GM19467 (cell line): ENCODE data around the gene RNU5B-1.
A peak's percentile ranks its signal among the peaks of the same experiment; 100 is the strongest.
"Not testable (repeated sequence)": the region's sequence is repeated elsewhere in the genome, so short reads cannot be mapped to it uniquely, and the experiment has no call there.

Experiments
- ATAC-seq: cut with Tn5 transposase; IDR thresholded peaks from one replicate; pipeline ENCODE4 v1.9.1; 2021; ENCODE audit warnings: mild to moderate bottlenecking, moderate library complexity; ENCODE audit not compliant: unreplicated experiment

The RNU5B-1 gene

DNA sequence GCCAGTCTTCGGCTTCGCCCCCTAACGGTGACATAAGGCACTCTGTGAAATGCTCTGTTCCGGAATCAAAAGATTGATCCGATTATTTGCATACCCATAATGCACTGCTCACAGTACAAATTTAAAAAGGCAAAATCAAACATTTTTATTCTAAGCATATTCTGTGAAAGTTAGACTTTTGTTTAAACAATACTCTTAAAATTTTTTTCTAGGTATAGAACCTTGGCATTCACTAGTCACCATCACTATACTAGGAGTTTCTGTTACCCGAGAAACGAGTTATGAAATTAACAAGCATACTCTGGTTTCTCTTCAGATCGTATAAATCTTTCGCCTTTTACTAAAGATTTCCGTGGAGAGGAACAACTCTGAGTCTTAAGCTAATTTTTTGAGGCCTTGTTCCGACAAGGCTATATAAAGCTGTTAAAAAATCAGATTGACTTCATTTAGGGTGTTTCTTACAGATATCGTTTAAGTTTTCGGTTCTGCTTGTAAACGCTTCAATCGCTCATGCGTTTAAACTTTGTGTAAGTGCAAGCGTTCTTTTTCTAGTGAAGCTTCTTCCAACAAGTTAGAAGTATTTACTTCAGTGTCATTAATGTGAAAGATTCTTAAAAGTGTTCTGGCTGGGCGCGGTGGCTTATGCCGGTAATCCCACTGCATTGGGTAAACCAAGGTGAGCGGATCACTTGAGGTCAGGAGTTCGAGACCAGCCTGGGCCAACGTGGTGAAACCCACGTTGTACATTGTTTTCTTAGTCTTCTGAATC, at the start of gene RNU5B-1:
TSS of gene RNU5B-1 (plus strand) at position 297 of the 769 bp plus-strand sequence.
- ATAC-seq: peak; percentile 61

DNA sequence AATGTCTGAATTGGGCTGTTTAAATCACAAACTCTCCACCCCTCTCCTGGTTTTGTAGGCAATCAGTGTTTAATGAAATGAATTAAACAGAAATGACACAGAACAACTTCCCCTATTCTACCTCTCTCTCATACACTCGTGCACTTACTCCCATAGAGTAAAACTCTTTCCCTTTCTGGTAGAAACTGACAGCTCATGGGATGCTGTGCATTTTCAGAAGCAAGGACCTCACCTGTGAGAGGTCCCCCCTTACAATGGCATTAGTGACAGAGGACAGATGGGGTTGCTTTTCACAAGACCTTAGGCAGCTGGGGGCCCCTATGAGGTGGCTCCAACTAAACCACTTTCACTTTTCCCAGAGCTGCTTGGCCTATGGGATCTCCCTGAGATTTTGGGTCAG, 49.7 kb upstream of the RNU5B-1 start:
- no peak for ATAC-seq

DNA sequence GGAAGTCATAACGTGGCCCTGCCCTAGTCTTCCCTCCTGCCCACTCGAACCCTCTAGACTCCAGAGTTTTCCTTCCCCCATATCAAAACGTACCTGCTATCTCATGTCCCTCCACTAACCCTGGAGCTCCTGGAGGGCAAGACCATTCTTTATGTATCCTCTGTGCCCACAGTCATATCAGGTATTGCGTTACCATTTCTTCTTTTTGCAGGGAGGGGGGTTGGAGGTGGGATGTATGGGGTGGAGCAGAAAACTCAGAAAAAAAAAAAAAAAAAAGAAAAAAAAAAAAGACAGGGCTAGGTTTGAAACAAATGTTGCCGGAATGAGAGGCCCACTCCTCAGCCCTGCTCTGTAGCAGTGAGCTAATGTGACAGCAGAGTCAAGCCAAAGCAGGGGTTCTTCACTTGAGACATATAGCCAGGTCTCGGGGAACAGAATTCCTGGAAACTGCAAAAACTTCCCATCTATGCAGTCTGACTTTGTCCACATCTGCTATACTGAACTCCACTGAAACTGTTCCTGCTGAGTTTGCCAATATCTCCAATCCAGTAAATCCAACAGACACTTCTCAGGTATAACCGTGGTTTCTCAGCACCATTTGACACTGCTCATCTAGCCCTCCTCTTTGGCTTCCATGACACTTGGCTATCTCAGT, 48.9 kb upstream of the RNU5B-1 start:
- no peak for ATAC-seq

GRCh38 chr15:65258375-65259262, 45.9 kb upstream of the RNU5B-1 start:
- no peak for ATAC-seq

- ATAC-seq: no peak
These were observed 45.1 kb upstream of the RNU5B-1 start for GRCh38 chr15:65259367-65259797.

- no peak for ATAC-seq
These were observed 43.5 kb upstream of the RNU5B-1 start for GRCh38 chr15:65260968-65261367.

- no peak for ATAC-seq
These were observed 41.2 kb upstream of the RNU5B-1 start for GRCh38 chr15:65263313-65263712.

DNA sequence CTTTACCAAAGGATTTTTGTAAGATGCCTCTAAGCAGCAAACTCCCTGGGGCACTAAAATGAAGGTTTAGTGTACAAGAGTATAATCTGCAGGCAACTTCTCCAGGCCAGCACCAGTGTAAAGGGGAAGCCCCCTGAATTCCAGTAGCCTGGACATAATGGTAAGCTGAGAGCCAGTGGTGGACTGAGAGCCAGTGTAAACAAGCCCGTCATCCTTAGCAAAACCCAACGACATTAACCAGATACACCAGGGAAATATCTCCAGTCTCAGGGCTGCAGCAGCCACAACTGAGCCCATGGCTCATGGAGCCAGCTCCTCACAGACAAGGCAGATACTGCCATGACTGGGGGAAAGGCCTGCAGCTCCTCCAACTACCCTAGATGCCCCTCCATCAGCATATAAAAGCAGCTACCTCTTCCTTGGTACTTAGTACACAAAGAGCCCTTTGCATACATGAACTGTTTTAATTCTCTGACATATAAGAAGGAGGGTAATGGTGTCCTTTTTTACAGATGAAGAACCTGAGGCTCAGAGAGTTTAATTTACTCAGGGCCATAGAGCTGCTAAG, 39.5 kb upstream of the RNU5B-1 start:
- ATAC-seq: no peak

- ATAC-seq: no peak
These were observed 38.0 kb upstream of the RNU5B-1 start for GRCh38 chr15:65266469-65266868.

DNA sequence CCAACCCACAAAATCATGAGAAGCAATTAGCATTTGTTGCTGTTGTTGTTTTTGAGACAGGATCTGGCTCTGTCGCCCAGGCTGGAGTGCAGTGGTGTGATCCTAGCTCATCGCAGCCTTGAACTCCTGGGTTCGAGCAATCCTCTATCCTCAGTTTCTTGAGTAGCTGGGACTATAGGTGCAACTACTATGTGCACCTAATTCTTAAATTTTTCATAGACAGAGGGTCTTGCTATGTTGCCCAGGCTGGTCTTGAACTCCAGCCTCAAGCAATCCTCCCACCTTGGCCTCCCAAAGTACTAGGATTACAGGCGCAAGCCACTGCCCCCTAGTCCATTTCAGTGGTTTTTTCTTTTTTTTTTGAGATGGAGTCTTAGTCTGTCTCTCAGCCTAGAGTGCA, 36.1 kb upstream of the RNU5B-1 start:
- no peak for ATAC-seq

DNA sequence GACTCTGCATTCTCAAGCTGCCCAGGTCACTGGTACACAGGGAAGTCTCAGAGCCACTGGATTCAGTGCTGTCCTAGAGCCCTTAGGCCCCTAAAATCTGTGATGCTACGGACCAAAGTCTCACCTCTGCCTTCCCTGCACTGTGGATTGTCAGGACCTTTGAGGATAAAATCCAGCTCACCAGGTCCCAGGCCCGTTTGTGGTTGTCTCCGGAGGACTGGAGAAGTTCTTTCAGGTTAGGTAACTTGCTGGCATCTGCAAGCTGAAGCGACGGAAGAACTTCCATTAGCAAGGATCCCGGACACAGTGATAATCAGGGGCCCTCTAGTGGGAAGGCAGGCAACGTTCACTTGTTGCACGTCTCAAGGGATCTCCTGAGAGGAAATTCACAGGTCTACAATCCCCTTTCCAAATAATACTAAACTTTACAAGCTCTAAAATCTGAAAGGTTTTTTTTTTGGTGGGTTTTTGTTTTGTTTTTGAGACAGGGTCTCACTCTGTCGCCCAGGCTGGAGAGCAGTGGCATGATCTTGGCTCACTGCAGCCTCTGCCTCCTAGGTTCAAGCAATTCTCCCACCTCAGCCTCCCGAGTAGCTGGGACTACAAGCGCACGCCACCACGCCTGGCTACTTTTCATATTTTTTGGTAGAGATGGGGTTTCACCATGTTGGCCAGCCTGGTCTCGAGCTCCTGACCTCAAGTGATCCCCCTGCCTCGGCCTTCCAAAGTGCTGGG, 33.5 kb upstream of the RNU5B-1 start:
- not testable (repeated sequence) for ATAC-seq

DNA sequence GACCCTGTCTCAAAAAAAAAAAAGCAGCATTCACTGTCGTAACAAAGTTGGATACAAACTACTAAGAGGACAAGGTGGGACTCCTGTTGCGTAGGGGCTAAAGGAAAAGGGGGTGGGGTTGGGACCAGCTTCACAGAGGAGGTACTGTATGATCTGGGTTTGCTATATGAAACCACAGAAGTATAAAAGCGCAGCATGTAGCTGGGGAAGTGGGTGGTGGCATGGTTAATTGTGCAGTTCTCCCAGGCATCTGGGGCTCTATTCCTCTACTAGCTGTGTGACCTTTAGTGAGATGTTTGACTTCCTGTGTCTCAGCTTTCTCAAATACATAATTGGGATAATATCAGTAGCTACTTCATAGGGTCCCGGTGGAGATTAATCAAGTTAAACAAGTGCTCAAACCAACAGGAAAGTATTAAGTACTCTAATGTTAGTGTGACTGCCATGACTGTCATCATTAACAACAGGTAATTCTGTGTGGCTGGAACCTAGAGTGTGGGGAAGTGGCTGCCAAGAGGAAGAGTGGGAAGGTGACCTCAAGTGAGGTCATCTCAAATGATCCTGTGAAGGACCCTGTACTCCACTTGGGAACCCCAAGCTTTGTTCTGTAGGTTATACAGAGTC, 29.3 kb upstream of the RNU5B-1 start:
- no peak for ATAC-seq

DNA sequence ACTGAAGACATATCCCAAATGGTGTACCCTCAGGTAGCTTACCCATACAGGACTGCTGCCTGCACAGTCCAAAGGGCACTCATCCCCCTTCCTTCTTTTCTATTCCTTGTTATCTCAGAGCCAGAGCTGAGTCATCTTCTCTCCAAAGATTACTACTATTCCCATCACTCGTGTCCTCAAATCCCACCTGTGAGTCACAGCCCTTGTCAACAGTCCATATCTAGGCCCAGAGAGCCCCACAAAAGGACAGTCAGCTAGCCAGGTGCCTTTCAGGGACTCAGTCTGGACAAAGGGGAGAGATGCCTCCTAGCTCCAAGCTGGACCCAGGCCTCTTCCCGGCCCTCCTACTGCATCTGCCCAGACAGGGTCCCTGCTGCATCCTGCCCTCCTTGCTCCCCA, 28.8 kb upstream of the RNU5B-1 start:
- no peak for ATAC-seq

DNA sequence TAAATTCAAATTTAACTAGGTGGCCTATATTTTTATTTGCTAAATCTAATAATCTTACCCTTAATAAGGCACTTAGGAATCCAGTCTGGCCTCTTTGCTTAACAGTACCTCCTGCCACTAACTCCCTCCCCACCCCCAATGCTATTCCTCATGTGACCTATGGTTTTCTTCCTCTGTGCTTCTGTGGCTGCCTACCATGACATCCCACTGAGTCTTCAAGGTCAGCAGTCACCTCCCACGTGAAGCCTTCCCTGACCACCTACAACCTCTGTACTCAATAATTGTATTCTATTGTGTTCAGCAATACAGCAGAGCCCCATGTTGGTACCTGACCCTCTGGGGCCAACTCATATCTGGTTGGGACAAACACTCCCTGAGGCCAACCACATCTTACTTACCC, 27.5 kb upstream of the RNU5B-1 start:
- ATAC-seq: no peak

DNA sequence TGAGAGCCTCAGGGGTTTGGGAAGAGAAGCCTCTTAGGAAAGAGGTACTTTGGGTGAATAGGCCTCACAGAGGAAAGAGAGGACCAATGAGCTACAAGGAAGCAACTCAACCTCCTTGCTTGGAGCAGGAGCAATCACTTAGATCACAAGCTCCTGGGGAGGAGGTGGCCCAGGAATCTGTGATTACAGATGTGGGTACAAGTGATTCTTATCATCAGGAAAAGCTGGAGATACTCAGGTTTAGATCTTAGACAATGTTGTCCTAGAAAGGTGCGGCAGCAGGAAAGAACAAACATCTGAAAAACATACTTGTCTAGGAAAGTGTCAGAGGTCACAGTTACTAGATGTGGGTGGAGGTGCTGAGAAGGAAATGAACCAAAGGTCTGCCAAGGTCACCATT, 26.0 kb upstream of the RNU5B-1 start:
- no peak for ATAC-seq

DNA sequence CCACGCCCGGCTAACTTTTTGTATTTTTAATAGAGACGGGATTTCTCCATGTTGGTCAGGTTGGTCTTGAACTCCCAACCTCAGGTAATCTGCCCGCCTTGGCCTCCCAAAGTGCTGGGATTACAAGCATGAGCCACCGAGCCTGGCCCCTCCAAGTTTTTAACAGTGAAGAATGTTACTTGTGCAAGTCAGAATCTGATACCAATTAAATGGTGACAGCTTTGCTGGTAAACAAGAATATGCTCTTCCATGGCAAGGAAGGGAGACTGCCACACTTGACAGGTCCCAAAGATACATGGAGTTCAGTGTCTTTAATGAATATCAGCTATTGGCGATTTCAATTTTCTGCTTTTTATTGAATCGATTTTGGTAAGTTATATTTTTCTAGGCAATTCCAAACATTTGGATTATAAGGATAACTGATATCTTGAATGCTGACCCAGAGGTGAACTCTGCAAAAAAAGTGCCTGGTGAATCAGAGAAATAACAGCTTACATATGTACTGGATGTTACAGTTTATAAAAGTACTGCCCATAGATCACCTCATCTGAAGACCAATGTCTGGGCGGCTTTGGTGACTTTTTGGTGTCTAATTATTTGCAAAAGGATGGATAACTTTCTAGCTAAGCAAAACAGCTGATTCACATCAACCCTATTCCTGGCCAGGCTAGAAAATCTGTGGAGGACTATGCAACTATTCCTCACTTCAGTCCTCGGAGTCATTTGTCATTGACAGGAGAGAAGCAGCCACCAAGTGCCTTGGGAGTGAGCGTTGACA, 19.0 kb upstream of the RNU5B-1 start:
- ATAC-seq: no peak

DNA sequence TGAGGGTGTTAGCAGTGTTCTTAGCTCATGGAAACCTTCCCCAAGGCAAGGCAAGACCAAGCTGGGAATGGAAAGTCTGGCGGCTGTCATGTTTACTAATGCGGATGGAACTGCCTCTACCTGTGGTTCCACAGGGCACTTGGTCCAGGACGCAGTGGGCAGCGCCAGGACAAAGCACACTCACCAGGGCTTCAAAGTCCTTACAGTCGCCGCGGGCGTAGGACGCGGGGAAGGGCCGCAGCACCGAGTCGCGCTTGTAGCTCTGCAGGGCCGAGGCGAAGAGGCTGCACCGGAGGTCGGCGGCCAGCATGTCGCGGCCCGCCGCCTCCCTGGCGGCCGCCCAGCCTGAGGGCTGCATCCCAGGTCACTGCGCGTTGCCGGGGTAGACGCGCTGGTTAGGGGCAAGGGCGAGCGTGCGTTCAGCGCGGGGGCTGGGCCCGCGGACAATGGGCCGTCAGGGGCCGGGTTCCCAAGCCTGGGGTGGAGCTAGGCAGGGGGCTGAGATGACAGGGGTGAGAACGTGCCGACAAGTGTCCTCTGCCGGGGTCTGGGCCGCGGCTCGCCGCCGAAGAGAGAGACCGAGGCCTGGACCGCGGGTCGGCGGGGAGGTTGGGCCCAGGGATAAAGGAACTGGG, 18.3 kb upstream of the RNU5B-1 start:
- ATAC-seq: peak; percentile 26

DNA sequence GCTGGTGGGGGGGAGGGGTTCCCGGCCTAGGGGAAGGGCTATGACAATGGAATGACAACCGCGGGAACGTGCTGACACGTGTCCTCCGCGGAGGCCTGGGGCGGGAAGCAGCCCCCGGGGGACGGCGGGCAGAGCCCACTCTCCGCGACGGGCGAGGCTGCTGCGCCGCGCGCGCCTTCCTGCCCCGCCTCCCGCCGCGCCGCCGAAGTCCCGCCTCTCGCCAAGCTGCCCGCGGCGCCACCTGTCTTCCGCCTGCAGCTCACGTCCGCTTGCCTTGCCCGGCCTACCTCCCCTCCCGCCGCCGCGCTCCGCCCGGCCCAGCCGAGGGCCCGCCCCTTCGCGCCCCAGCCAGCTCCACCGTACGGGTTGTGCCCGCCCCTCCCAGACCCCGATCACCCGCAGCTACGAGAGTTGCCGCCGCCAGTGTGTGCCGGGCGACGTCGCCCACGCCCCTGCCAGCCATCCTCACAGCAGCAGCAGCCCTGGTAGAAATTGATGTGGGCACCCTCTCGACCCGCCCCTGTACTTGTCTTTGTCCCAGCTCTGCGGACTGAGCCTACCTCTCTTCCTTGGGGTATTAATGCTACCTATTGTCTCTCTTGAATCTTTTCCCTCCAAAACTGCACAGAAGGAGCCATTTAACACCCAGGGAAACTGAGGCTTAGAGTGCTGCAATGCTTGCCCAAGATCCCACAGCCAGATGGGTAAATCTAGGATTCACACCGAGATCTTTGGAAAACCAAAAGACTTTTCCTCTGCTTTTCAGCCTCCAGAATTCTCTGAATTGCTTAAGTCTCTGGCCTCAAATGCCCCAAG, 17.6 kb upstream of the RNU5B-1 start, which contains the start of gene PARP16:
TSS of gene PARP16 (minus strand) at position 180 of the 816 bp plus-strand sequence. CDS start 457 bp downstream, outside the sequence.
- ATAC-seq: peak; percentile 83
